Memory B cell (primary cell): ENCODE results near the gene DEDD2.

Source experiments
- ATAC-seq: fragments of 150-1000 bp; cut with Tn5 transposase; 2 replicates; pipeline ENCODE4 v1.10.0; 2021; ENCODE audit warnings: low read depth, mild to moderate bottlenecking, moderate library complexity
- DNase-seq, 2 donors: peaks; one replicate each; pipeline ENCODE4 v3.0.0; 2022; ENCODE audit warnings: low spot score in 2 of 2
- H3K27ac Mint-ChIP-seq: one replicate; pipeline ENCODE4 v1.8.0; 2022; ENCODE audit warnings: mild to moderate bottlenecking, moderate library complexity, mixed read lengths
- H3K27me3 Mint-ChIP-seq: one replicate; pipeline ENCODE4 v1.8.0; 2022; ENCODE audit warnings: mixed read lengths
- H3K36me3 Mint-ChIP-seq: one replicate; pipeline ENCODE4 v1.8.0; 2022; ENCODE audit warnings: mild to moderate bottlenecking, mixed read lengths
- H3K4me1 Mint-ChIP-seq: one replicate; pipeline ENCODE4 v1.8.0; 2022; ENCODE audit warnings: mixed read lengths
- H3K4me3 Mint-ChIP-seq: one replicate; pipeline ENCODE4 v1.8.0; 2022; ENCODE audit warnings: mild to moderate bottlenecking, moderate library complexity, mixed read lengths
- H3K9me3 Mint-ChIP-seq: one replicate; pipeline ENCODE4 v1.8.0; 2022; ENCODE audit warnings: mixed read lengths

The DEDD2 gene

DNA sequence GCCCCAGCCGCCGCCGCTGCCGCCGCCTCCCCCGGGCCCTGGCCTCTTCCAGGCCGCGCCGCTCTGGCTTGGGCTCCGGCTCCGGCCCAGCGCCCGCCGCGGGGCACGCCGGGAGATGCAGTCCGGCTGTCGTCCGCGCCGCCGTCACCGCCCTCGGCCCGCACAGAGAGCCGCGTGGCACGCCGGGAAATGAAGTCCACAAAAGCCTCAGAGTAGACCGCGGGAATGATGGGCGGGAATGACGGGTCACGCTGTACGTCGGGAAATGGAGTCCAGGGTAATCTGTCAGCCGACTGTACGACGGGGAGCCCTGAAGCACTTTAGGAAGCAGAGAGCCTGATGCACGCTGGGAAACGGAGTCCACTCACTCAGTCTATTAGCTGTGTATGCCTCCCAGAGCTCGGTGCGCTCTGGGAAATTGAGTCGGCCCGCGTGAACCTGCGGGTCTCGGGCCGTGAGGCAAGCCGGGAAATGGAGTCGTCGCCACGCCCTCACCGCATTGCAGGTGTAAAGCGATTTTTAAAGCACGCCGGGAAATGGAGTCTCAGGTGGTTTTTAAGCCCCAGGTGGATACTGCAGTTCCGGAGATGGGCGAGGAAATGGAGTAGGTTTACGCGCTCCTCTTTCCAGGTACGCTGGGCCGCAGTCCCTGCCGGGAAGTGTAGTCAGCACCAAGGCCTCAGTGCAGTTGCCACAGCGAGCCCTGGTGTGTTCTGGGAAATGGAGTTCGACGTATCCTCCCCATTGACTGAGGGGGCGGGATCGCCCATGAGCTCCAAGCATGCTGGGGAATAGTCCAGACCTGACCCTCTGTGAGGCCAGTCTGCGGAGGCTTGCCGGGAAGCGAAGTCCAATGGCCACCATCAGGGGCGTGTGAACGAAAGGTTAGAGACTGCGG is 25.3 kb upstream of the DEDD2 start, which contains the start of gene GSK3A:
TSS of gene GSK3A (minus strand) at position 91 of the 898 bp plus-strand sequence. CDS start 137 bp downstream, outside the sequence.
- Mint-ChIP-seq H3K27ac (peak within 1 kb of the TSS; percentile 75), H3K4me3 (peak within 1 kb of the TSS; percentile 86), H3K9me3 (no peaks in the 10 kb centered on the region), H3K27me3 (no peaks in the 10 kb centered on the region), H3K4me1 (peaks cover 27% of the 10 kb centered on the region), H3K36me3 (peaks cover 2% of the 10 kb centered on the region)
- DNase-seq, result peak; percentile 87 to 93
- ATAC-seq, result peak; percentile 69

DNA sequence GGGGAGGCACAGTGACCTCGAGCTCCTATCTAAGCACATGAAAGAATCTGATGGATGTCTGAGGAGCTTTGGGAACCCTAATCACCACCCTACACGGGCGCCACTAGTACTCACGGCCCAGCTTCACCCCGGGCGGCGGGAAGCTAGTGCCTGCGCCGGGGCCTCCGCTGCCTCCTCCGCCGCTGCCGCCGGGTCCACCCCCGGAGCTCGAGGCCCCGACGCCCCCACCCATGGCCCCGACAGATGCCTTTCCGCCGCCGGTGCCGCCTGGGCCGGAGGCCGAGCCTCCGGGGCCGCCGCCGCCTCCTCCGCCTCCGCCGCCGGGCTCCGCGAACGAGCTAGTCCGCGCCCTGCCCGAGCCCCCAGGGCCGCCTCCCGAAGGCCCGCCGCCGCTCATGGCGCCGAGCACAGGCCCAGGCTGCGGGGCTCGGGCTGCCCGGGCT is 24.6 kb upstream of the DEDD2 start:
- DNase-seq, result no peak
- Mint-ChIP-seq H3K27me3 (no peaks in the 10 kb centered on the region), H3K4me1 (peaks cover 27% of the 10 kb centered on the region), H3K36me3 (peaks cover 2% of the 10 kb centered on the region), H3K9me3 (no peaks in the 10 kb centered on the region), H3K27ac (peak overlapping the region; percentile 75), H3K4me3 (peak overlapping the region; percentile 86)
- ATAC-seq, result peak; percentile 0

DNA sequence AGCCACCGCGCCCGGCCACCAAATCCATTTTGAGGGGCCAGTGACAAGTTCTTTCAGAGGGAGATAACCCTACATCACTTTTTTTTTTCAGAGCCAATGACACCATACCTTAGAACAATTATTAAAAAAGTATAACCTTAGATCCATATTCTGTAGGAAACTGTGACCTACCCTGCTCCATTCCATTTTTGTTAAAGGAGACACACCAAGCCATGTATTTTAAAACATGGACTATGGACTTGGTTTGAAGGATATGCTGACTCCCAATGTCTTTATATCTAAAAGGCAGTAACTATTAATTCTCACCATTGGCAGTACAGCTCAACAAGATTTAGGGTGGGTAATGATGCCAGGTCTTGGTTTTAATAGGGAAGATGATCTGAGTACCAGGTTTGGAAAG is 23.8 kb upstream of the DEDD2 start:
- DNase-seq (no peak), ATAC-seq (no peak)
- Mint-ChIP-seq H3K9me3 (no peaks in the 10 kb centered on the region), H3K4me1 (peaks cover 23% of the 10 kb centered on the region), H3K27ac (peak overlapping the region; percentile 69), H3K36me3 (peaks cover 5% of the 10 kb centered on the region), H3K27me3 (no peaks in the 10 kb centered on the region), H3K4me3 (peak overlapping the region; percentile 84)

DNA sequence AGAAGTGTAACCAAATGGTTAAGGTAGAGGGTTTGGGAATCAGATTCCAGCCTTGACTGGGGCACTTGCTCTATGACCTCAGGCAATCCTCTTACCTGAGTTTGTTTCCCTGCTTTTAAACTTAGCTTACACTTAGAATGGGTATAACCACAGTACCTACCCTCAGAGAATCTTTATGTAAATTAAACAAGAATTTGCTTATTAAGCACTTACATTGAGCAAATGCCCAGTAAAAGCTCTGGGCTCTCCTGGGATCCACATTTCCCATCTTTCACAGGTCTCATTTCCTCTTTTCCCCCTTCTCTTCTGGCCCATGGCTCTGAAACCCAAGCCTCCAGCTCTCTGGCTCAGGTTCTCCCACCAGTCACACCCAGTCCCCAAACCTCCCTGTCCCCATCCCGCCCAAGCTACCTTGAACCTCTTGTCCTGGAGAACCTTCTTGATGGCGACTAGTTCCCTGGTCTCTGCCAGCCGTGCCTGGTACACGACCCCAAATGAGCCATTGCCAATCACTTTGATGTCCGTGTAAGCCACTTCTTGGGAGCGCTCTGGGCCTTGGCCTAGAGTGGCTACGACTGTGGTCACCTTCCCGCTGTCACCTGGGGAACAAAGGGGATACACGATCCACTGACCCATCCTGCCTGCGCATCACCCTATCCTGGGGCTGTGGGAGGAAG is 22.2 kb upstream of the DEDD2 start:
- Mint-ChIP-seq H3K27me3 (no peaks in the 10 kb centered on the region), H3K4me3 (no peak overlapping the region), H3K4me1 (peaks cover 19% of the 10 kb centered on the region), H3K27ac (no peak overlapping the region), H3K36me3 (peaks cover 12% of the 10 kb centered on the region), H3K9me3 (no peaks in the 10 kb centered on the region)
- DNase-seq (no peak), ATAC-seq (no peak)

DNA sequence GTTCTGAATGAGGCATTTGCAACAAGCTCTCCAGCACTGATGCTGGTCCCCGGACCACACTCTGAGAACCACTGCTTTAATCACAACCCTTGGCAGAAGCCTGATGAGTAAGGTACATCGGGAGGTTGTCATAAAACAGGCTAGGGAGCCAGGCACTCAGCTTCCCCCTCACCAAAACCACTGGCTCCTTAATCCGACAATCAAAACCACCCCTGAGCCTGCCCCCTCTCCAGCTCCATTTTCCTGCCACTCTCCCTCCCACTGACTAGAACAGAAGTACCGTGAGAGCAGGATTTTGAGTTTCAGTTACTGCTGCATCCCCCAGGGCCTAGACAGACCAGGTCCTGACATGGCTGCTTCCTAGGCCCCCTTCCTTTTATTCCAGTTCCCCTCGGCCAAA is 17.7 kb upstream of the DEDD2 start:
- DNase-seq (no peak), ATAC-seq (no peak)
- H3K36me3 Mint-ChIP-seq, result peaks cover 19% of the 10 kb centered on the region
- peaks cover 15% of the 10 kb centered on the region for H3K4me1 Mint-ChIP-seq
- H3K4me3 Mint-ChIP-seq, result no peak overlapping the region
- no peaks in the 10 kb centered on the region for H3K27me3 Mint-ChIP-seq
- peak overlapping the region; percentile 53 for H3K27ac Mint-ChIP-seq
- H3K9me3 Mint-ChIP-seq, result no peaks in the 10 kb centered on the region

DNA sequence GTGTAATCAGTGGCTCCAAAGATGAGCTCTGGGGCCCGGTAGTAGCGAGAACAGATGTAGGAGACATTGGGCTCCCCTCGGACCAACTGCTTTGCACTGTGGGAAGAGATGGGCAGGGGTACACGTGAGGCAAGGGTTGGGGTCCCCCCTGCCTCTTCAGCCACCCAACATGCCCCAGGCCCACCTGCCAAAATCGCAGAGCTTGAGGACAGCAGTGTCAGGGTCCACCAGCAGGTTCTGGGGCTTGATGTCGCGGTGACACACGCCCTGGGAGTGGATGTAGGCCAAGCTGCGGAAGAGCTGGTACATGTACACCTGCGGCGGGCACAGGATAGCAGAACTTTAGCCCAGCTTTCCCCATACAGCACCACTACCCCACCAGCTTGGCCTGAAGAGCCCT is 16.9 kb upstream of the DEDD2 start:
- no peaks in the 10 kb centered on the region for H3K9me3 Mint-ChIP-seq
- H3K4me1 Mint-ChIP-seq, result peaks cover 9% of the 10 kb centered on the region
- H3K4me3 Mint-ChIP-seq, result no peak overlapping the region
- ATAC-seq (no peak), DNase-seq (no peak)
- no peaks in the 10 kb centered on the region for H3K27me3 Mint-ChIP-seq
- peaks cover 19% of the 10 kb centered on the region for H3K36me3 Mint-ChIP-seq
- H3K27ac Mint-ChIP-seq, result no peak overlapping the region

DNA sequence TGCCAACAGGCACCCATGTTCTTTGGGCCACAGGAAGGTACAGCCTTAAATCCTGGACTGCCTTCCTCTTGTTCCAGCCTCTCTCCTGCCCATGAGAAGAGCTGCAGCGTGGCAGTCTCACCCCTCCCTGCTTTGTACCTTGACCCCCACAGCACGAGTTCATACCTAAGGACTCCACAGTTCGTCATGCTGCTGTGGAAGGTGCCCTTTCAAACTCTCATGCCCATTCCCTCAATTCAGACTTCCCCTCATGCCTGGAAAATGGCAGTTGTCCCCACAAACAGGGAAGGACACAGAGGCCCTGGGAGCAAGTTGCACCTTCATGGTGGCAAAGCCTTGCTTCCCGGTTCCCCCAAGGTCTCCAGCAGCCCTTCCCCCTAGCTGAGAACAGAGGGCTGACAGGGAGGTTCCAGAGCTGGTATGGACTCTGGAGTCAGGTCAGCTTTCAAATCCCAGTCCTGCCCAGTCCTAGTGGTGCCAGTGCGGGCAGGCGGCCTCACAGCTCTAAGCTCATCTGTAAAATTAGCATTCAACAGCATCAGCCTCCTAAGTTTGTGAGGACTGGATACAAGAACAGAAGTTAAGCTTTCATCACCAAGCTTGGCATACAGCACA is 16.3 kb upstream of the DEDD2 start:
- peaks cover 17% of the 10 kb centered on the region for H3K36me3 Mint-ChIP-seq
- peak overlapping the region; percentile 55 for H3K27ac Mint-ChIP-seq

DNA sequence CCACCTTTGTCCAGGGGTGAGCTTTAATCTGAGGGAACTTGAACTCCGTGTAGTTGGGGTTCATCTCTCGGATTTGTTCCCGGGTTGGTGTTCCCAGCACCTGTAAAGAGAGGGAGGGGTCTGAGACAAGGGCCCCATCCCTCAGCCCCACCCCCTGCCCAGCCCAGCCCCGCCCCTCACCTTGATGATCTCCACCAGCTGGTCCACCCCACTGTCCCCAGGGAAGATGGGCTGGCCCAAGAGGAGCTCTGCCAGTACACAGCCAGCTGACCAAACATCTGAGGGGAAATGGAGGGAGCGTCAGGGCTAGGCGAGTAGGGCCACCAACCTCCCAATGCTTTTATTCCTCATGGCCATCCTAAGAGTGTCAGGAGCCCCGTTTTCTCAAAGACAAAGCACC is 15.6 kb upstream of the DEDD2 start:
- Mint-ChIP-seq H3K4me1 (peaks cover 8% of the 10 kb centered on the region), H3K27me3 (no peaks in the 10 kb centered on the region), H3K9me3 (no peaks in the 10 kb centered on the region), H3K36me3 (peaks cover 17% of the 10 kb centered on the region), H3K4me3 (no peak overlapping the region), H3K27ac (no peak overlapping the region)
- no peak for ATAC-seq
- no peak for DNase-seq

More for the DNA sequence above, 16.3 kb upstream of the DEDD2 start:
- no peak overlapping the region for H3K4me3 Mint-ChIP-seq
- H3K9me3 Mint-ChIP-seq, result no peaks in the 10 kb centered on the region
- H3K4me1 Mint-ChIP-seq, result peaks cover 6% of the 10 kb centered on the region
- no peaks in the 10 kb centered on the region for H3K27me3 Mint-ChIP-seq
- DNase-seq (no peak), ATAC-seq (no peak)

DNA sequence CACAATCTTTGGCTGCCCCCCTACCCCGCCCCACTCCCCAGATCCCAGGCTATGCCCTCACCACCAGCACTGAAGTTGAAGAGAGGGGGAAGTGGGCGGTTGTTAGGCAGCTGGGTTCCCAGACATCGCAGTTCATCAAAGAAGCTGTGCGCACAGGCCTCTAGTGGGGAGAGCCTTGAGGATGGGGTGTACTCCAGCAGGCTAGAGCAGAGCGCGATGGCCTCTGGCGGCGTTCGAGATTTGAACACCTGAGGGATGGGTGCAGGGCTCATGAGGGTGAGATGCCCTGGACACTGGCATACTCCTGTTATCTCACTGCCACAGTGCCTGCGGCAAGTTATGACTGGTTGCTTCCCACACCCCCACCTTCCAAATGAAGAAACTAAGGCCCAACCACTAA is 15.0 kb upstream of the DEDD2 start:
- peaks cover 17% of the 10 kb centered on the region for H3K36me3 Mint-ChIP-seq
- no peak overlapping the region for H3K4me3 Mint-ChIP-seq
- H3K9me3 Mint-ChIP-seq, result no peaks in the 10 kb centered on the region
- DNase-seq (no peak), ATAC-seq (no peak)
- no peaks in the 10 kb centered on the region for H3K27me3 Mint-ChIP-seq
- peaks cover 8% of the 10 kb centered on the region for H3K4me1 Mint-ChIP-seq
- H3K27ac Mint-ChIP-seq, result no peak overlapping the region

DNA sequence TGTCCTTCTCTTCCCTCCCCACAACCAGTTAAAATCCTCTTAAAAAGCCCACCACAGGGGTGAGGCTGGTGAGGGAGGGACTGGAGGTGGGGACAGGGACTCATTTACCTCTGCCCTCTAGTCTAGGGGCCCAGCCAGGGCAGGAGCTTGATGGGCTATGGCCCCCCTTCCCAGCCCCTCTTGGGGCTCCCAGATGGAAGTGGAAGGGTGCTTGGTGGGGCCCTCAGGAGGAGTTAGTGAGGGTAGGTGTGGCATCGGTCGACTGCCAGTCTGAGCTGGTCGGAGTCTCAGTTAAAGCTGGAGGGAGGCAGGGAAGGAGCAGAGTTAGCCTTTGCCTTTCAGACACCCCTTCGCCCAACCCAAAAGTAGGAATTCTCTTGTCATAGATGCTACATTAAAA is 13.1 kb upstream of the DEDD2 start:
- H3K36me3 Mint-ChIP-seq, result peaks cover 21% of the 10 kb centered on the region
- peaks cover 6% of the 10 kb centered on the region for H3K4me1 Mint-ChIP-seq

DNA sequence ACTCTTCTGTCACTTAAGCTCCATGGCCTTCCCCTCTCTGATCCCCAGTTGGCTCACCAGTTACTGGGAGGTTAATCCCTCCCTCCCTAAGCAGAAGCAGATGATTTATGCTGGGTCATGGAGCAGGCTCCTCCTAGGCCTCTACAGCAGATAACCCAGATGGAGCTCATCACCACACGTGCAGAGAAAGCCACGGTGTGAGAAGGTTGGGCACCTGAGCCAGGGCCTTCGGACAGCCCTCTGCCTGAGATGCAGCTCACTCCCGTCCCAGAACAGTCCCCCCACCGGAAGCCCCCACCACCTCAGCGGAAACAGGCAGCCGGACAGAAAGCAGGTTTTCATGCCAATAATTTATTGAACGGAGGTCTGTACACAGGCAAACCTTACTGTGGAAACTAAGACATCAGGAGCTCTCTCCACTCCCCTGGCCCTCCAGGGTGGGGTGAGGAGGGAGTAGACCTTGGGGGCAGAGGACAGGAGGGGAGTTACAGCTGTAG is 12.4 kb upstream of the DEDD2 start:
- Mint-ChIP-seq H3K9me3 (no peaks in the 10 kb centered on the region), H3K36me3 (peaks cover 18% of the 10 kb centered on the region), H3K27me3 (no peaks in the 10 kb centered on the region), H3K4me3 (no peak overlapping the region), H3K4me1 (peaks cover 7% of the 10 kb centered on the region), H3K27ac (peak overlapping the region; percentile 76)
- no peak for DNase-seq
- ATAC-seq, result no peak

More for the DNA sequence above, 13.1 kb upstream of the DEDD2 start:
- no peak overlapping the region for H3K27ac Mint-ChIP-seq
- ATAC-seq, result no peak
- DNase-seq, result no peak
- no peaks in the 10 kb centered on the region for H3K27me3 Mint-ChIP-seq
- no peaks in the 10 kb centered on the region for H3K9me3 Mint-ChIP-seq
- no peak overlapping the region for H3K4me3 Mint-ChIP-seq

DNA sequence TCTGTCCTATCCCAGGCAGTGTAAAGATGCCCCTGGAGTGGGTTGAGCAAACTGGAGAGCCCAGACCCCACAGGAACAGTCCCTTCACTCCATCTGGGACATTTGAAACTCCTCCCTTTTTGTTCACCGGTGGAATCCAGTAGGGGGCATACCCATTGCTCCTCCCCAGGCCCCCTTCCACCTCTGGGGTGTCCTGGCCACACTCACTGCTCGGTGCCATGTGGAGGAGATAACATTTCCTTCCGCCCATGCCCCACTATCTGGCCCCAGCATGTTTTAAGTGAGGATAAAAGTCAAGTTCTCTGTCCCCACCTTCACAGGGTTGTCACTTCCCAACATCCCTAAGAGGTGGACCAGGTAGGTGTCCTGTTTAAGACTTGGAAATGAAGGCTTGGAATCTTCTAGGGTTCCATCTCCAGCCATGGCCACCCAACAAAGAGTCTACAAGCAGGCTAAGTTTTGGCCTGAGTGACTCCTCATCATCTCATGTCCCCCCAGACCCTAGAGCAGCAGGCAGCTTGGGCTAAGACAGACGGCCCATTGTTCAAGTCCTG is 11.9 kb upstream of the DEDD2 start:
- H3K27me3 Mint-ChIP-seq, result no peaks in the 10 kb centered on the region
- ATAC-seq (no peak), DNase-seq (no peak)
- H3K36me3 Mint-ChIP-seq, result peaks cover 20% of the 10 kb centered on the region
- no peaks in the 10 kb centered on the region for H3K9me3 Mint-ChIP-seq
- H3K4me1 Mint-ChIP-seq, result peaks cover 8% of the 10 kb centered on the region
- no peak overlapping the region for H3K4me3 Mint-ChIP-seq
- H3K27ac Mint-ChIP-seq, result peak overlapping the region; percentile 76

DNA sequence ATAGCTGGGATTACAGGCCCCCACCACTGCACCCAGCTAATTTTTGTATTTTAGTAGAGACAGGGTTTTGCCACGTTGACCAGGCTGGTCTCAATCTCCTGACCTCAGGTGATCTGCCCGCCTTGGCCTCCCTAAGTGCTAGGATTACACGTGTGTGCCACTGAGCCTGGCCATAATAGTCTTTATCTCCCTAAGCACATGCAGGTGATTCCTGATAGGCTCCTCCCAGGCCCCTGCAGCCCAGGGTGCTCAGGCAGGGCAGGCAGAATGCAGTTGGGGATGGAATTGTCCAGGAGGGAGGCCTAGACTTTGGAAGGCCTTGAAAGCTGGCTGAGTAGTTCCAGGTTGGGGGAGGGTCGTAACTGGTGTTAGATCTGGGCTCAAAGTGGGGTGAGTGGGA is 11.2 kb upstream of the DEDD2 start:
- Mint-ChIP-seq H3K4me1 (peaks cover 5% of the 10 kb centered on the region), H3K27ac (no peak overlapping the region), H3K9me3 (no peaks in the 10 kb centered on the region), H3K4me3 (no peak overlapping the region), H3K36me3 (peaks cover 16% of the 10 kb centered on the region), H3K27me3 (no peaks in the 10 kb centered on the region)
- DNase-seq (no peak), ATAC-seq (no peak)

DNA sequence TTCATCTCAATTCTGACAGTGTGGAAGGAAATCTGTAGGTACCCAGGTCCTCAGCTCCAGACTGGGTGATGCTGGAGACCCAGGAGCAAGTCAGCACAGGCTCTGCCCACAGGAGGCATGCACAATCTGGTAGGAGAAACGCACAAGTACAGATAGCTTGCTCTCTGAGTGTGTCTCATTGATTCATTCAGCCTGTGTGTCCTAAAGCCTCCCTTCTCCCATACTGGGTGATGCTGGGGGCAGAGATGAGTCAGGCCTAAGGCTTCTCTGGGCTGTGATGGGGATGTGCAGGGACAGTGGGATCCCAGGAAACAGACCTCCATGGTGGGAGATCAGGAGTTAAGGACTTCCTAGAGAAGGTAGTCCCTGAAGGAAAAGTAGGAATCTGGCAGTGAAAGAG is 9.4 kb upstream of the DEDD2 start:
- DNase-seq (no peak), ATAC-seq (no peak)
- Mint-ChIP-seq H3K27me3 (no peaks in the 10 kb centered on the region), H3K27ac (peak overlapping the region; percentile 9), H3K9me3 (no peaks in the 10 kb centered on the region), H3K4me1 (peaks cover 13% of the 10 kb centered on the region), H3K36me3 (peaks cover 14% of the 10 kb centered on the region), H3K4me3 (no peak overlapping the region)
